Measurements from ENCODE around the gene FAM241A. TPM values are rescaled to one million over a fixed set of nuclear protein-coding genes. Genes with fewer than 3 reads are reported as not detected.
"Not testable (repeated sequence)": the region's sequence is repeated elsewhere in the genome, so short reads cannot be mapped to it uniquely, and the experiment has no call there.

The FAM241A gene
- total RNA-seq, 1 donor from 2014 or later = 0.09 TPM

- Mint-ChIP-seq H3K27ac (ENCODE audit: unreplicated experiment) (no peak overlapping the region), H3K9me3 (no peaks in the 10 kb centered on the region), H3K27me3 (ENCODE audit: low read depth) (peaks cover 41% of the 10 kb centered on the region), H3K4me1 (no peaks in the 10 kb centered on the region), H3K4me3 (no peak overlapping the region), H3K36me3 (ENCODE audit: low read depth) (no peaks in the 10 kb centered on the region)
- TF ChIP-seq CTCF (conservative IDR thresholded peaks at IDR 0.05) = no peak
- DNase-seq (ENCODE audit: low read depth, low spot score) = no peak
Measured at GRCh38 chr4:112152521-112152920, 7.3 kb downstream of the FAM241A start.

GRCh38 chr4:112153211-112153791 is 8.0 kb downstream of the FAM241A start:
- no peak overlapping the region for H3K4me3 Mint-ChIP-seq
- H3K36me3 Mint-ChIP-seq (ENCODE audit: low read depth) = no peaks in the 10 kb centered on the region
- no peak overlapping the region for H3K27ac Mint-ChIP-seq (ENCODE audit: unreplicated experiment)
- no peaks in the 10 kb centered on the region for H3K4me1 Mint-ChIP-seq
- peaks cover 36% of the 10 kb centered on the region for H3K27me3 Mint-ChIP-seq (ENCODE audit: low read depth)
- DNase-seq (ENCODE audit: low read depth, low spot score) = no peak
- no peaks in the 10 kb centered on the region for H3K9me3 Mint-ChIP-seq
- TF ChIP-seq CTCF (conservative IDR thresholded peaks at IDR 0.05) = no peak

- H3K4me1 Mint-ChIP-seq = no peaks in the 10 kb centered on the region
- no peak for TF ChIP-seq CTCF (conservative IDR thresholded peaks at IDR 0.05)
- no peak overlapping the region for H3K4me3 Mint-ChIP-seq
- DNase-seq (ENCODE audit: low read depth, low spot score) = no peak
- no peak overlapping the region for H3K27ac Mint-ChIP-seq (ENCODE audit: unreplicated experiment)
- peaks cover 39% of the 10 kb centered on the region for H3K27me3 Mint-ChIP-seq (ENCODE audit: low read depth)
- H3K36me3 Mint-ChIP-seq (ENCODE audit: low read depth) = peaks cover 3% of the 10 kb centered on the region
- peaks cover 6% of the 10 kb centered on the region for H3K9me3 Mint-ChIP-seq
Measured at GRCh38 chr4:112156112-112156511, 10.9 kb downstream of the FAM241A start.

- TF ChIP-seq CTCF (conservative IDR thresholded peaks at IDR 0.05) = no peak
- Mint-ChIP-seq H3K9me3 (peaks cover 11% of the 10 kb centered on the region), H3K4me3 (no peak overlapping the region), H3K4me1 (no peaks in the 10 kb centered on the region), H3K27ac (ENCODE audit: unreplicated experiment) (no peak overlapping the region), H3K36me3 (ENCODE audit: low read depth) (peaks cover 5% of the 10 kb centered on the region), H3K27me3 (ENCODE audit: low read depth) (peaks cover 37% of the 10 kb centered on the region)
- no peak for DNase-seq (ENCODE audit: low read depth, low spot score)
Measured at GRCh38 chr4:112156553-112156952, 11.3 kb downstream of the FAM241A start.

- not testable (repeated sequence) for H3K36me3 Mint-ChIP-seq (ENCODE audit: low read depth); H3K4me3 Mint-ChIP-seq
- peaks cover 18% of the 10 kb centered on the region for H3K9me3 Mint-ChIP-seq
Measured at GRCh38 chr4:112163706-112164105, 18.5 kb downstream of the FAM241A start.

GRCh38 chr4:112167794-112168193 is 22.5 kb downstream of the FAM241A start:
- Mint-ChIP-seq H3K4me3 (no peak overlapping the region), H3K27me3 (ENCODE audit: low read depth) (no peaks in the 10 kb centered on the region), H3K36me3 (ENCODE audit: low read depth) (no peaks in the 10 kb centered on the region), H3K27ac (ENCODE audit: unreplicated experiment) (no peak overlapping the region), H3K4me1 (no peaks in the 10 kb centered on the region), H3K9me3 (peaks cover 5% of the 10 kb centered on the region)
- no peak for TF ChIP-seq CTCF (conservative IDR thresholded peaks at IDR 0.05)
- no peak for DNase-seq (ENCODE audit: low read depth, low spot score)

More at GRCh38 chr4:112163706-112164105, 18.5 kb downstream of the FAM241A start:
- DNase-seq (ENCODE audit: low read depth, low spot score); H3K27ac Mint-ChIP-seq (ENCODE audit: unreplicated experiment); H3K4me1 Mint-ChIP-seq: not testable (repeated sequence)
- peaks cover 11% of the 10 kb centered on the region for H3K27me3 Mint-ChIP-seq (ENCODE audit: low read depth)
